HepG2 (cell line): ENCODE results near the gene HES2. TPM values are rescaled to one million over a fixed set of nuclear protein-coding genes. Genes with fewer than 3 reads are reported as not detected.

Experiments
- ELF3 ChIP-seq: IDR thresholded peaks from 2 replicates; pipeline ENCODE4 v1.6.1; 2016; ENCODE audit warnings: missing genetic modification reagents, missing compliant biosample characterization
- EZH2 ChIP-seq: conservative IDR thresholded peaks from 2 replicates; pipeline ENCODE4 v1.6.1; 2012; ENCODE audit warnings: mild to moderate bottlenecking, low read depth, low read length, moderate library complexity
- IKZF1 ChIP-seq: fragments of 450-650 bp; IDR thresholded peaks from 2 replicates; pipeline ENCODE4 v1.7.1; 2016
- JUN ChIP-seq: sonication (generic); formaldehyde crosslinking; IDR thresholded peaks from 2 replicates; pipeline ENCODE4 v1.4.0; 2020; ENCODE audit warnings: mild to moderate bottlenecking, missing genetic modification reagents
- MXD4 ChIP-seq: IDR thresholded peaks from 2 replicates; pipeline ENCODE4 v1.6.1; 2016; ENCODE audit warnings: mild to moderate bottlenecking, missing biosample characterization, missing genetic modification reagents
- RCOR2 ChIP-seq: IDR thresholded peaks from 2 replicates; pipeline ENCODE4 v1.6.1; 2016; ENCODE audit warnings: missing biosample characterization, missing genetic modification reagents
- ZNF552 ChIP-seq: sonication (generic); formaldehyde crosslinking; IDR thresholded peaks from 2 replicates; pipeline ENCODE4 v1.9.0; 2022; ENCODE audit warnings: missing genetic modification reagents, mild to moderate bottlenecking, borderline replicate concordance
- ZNF615 ChIP-seq: sonication (generic); formaldehyde crosslinking; IDR thresholded peaks from 2 replicates; pipeline ENCODE4 v1.5.0; 2020; ENCODE audit warnings: mild to moderate bottlenecking, missing genetic modification reagents, borderline replicate concordance
- ZSCAN9 ChIP-seq: IDR thresholded peaks from 2 replicates; pipeline ENCODE4 v1.6.1; 2016; ENCODE audit warnings: borderline replicate concordance
- polyA plus RNA-seq, 8 experiments: library from polyadenylated mRNA; depleted of rRNA in 3 of 8; stranded (reverse) in 7 of 8; unstranded in 1 of 8; fragments of >200 nt; fragmentation: Illumina TruSeq in 4 of 8; extraction: Trizol in 4 of 8; gene quantifications; 2 replicates each; pipeline versions ENCODE4 v1.2.1 to v1.2.3, GENCODE V29; 2011 to 2016; ENCODE audit warnings: low read depth in 4 of 8, missing spikeins in 1 of 8, mixed read lengths in 1 of 8; ENCODE audit not compliant: insufficient read depth in 1 of 8
- total RNA-seq, 5 experiments: library from RNA; depleted of rRNA; stranded (reverse); fragments of >200 nt; fragmentation: Illumina TruSeq; extraction: Trizol; gene quantifications; 2 replicates each; pipeline ENCODE4 v1.2.3, GENCODE V29; 2016; ENCODE audit warnings: low read depth in 1 of 5
- TF ChIP-seq, protein P1 (sequence below): sonication (generic); formaldehyde crosslinking; IDR thresholded peaks from 2 replicates; pipeline ENCODE4 v1.5.1; 2020; ENCODE audit warnings: mild to moderate bottlenecking, missing genetic modification reagents, borderline replicate concordance
- TF ChIP-seq, protein P2 (sequence below): sonication (generic); formaldehyde crosslinking; IDR thresholded peaks from 2 replicates; pipeline ENCODE4 v1.4.0; 2020; ENCODE audit warnings: missing genetic modification reagents
- TF ChIP-seq, protein P3 (sequence below): sonication (generic); formaldehyde crosslinking; IDR thresholded peaks from 2 replicates; pipeline ENCODE4 v1.4.0; 2020; ENCODE audit warnings: missing genetic modification reagents
- TF ChIP-seq, protein P4 (sequence below): IDR thresholded peaks from 2 replicates; pipeline ENCODE4 v1.6.1; 2016
- TF ChIP-seq, protein P5 (sequence below): sonication (generic); formaldehyde crosslinking; IDR thresholded peaks from 2 replicates; pipeline ENCODE4 v1.4.0; 2020; ENCODE audit warnings: missing genetic modification reagents
- TF ChIP-seq, protein P6 (sequence below): sonication (generic); formaldehyde crosslinking; IDR thresholded peaks from 2 replicates; pipeline ENCODE4 v1.8.1; 2023; ENCODE audit warnings: mild to moderate bottlenecking, missing genetic modification reagents
- TF ChIP-seq, protein P7 (sequence below): sonication (generic); formaldehyde crosslinking; IDR thresholded peaks from 2 replicates; pipeline ENCODE4 v1.5.1; 2020; ENCODE audit warnings: mild to moderate bottlenecking, missing genetic modification reagents, borderline replicate concordance

The HES2 gene
- total and polyA plus RNA-seq, 2 of the 13 experiments (the other 11 are each of a cell fraction or from before 2014, with no cell fraction given) = 0.11 to 0.17 TPM

DNA sequence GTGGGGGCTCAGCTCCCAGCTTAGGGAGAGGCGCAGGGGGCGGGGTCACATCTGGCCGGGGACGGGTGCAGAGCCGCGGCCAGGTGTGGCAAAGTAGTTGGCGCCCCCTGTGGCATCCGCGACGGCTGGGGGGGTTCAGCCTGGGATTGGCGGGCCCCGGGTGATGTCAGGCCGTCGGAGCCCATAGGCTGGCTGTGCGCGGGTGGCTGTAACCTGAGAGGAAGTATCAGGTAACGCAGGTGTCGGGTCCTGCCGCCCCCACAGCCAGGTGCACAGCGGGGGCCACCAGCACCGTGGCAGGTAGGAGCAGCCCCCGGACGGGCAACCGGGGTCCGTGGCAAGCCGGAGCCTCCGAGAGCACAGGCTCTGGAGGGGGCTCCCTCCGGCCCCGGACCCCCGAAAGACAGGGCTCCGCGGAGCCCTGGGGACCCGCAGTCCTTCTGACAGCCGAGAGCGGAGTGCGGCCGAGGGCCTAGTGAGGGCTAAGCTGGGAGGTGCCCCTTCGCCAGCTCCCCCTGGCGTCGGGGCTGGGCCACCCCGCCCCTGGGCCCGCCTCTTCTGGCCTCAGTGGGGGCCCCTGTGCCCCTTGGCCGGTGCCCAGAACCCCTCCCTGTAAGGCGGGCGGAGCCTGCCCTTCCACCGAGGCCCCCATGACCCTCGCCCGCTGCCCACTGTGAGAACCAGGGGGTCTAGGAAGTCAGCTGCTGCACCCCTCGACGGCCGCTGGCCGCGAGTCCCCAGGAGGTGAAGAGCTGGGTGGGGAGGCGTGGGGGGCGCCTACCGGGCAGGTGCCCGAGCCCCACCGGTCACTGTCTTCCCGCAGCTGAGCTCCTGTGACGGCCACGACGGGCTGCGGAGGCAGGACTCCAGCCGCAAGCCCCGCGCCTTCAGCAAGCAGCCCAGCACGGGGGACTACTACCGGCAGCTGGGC lies 28.4 kb upstream of the HES2 start (continued):
- TF ChIP-seq, protein P1, sequence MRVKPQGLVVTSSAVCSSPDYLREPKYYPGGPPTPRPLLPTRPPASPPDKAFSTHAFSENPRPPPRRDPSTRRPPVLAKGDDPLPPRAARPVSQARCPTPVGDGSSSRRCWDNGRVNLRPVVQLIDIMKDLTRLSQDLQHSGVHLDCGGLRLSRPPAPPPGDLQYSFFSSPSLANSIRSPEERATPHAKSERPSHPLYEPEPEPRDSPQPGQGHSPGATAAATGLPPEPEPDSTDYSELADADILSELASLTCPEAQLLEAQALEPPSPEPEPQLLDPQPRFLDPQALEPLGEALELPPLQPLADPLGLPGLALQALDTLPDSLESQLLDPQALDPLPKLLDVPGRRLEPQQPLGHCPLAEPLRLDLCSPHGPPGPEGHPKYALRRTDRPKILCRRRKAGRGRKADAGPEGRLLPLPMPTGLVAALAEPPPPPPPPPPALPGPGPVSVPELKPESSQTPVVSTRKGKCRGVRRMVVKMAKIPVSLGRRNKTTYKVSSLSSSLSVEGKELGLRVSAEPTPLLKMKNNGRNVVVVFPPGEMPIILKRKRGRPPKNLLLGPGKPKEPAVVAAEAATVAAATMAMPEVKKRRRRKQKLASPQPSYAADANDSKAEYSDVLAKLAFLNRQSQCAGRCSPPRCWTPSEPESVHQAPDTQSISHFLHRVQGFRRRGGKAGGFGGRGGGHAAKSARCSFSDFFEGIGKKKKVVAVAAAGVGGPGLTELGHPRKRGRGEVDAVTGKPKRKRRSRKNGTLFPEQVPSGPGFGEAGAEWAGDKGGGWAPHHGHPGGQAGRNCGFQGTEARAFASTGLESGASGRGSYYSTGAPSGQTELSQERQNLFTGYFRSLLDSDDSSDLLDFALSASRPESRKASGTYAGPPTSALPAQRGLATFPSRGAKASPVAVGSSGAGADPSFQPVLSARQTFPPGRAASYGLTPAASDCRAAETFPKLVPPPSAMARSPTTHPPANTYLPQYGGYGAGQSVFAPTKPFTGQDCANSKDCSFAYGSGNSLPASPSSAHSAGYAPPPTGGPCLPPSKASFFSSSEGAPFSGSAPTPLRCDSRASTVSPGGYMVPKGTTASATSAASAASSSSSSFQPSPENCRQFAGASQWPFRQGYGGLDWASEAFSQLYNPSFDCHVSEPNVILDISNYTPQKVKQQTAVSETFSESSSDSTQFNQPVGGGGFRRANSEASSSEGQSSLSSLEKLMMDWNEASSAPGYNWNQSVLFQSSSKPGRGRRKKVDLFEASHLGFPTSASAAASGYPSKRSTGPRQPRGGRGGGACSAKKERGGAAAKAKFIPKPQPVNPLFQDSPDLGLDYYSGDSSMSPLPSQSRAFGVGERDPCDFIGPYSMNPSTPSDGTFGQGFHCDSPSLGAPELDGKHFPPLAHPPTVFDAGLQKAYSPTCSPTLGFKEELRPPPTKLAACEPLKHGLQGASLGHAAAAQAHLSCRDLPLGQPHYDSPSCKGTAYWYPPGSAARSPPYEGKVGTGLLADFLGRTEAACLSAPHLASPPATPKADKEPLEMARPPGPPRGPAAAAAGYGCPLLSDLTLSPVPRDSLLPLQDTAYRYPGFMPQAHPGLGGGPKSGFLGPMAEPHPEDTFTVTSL (CRISPR knock-in tag) = no peak
- TF ChIP-seq MXD4 (CRISPR knock-in tag) (no peak; the same call in 1 of the 2 replicates), RCOR2 (CRISPR knock-in tag) (no peak), EZH2 (no peak), IKZF1 (no peak), ELF3 (CRISPR knock-in tag) (no peak), ZNF615 (CRISPR knock-in tag) (no peak), ZSCAN9 (CRISPR knock-in tag) (peak; percentile 55; the same call in 1 of the 2 replicates), JUN (CRISPR knock-in tag) (no peak), ZNF552 (CRISPR knock-in tag) (0 out of 2 replicates have a peak, but pooled peaks have one; percentile 54)
- TF ChIP-seq, protein P2, sequence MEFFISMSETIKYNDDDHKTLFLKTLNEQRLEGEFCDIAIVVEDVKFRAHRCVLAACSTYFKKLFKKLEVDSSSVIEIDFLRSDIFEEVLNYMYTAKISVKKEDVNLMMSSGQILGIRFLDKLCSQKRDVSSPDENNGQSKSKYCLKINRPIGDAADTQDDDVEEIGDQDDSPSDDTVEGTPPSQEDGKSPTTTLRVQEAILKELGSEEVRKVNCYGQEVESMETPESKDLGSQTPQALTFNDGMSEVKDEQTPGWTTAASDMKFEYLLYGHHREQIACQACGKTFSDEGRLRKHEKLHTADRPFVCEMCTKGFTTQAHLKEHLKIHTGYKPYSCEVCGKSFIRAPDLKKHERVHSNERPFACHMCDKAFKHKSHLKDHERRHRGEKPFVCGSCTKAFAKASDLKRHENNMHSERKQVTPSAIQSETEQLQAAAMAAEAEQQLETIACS (CRISPR knock-in tag) = no peak; the same call in 1 of the 2 replicates
- TF ChIP-seq, protein P3, sequence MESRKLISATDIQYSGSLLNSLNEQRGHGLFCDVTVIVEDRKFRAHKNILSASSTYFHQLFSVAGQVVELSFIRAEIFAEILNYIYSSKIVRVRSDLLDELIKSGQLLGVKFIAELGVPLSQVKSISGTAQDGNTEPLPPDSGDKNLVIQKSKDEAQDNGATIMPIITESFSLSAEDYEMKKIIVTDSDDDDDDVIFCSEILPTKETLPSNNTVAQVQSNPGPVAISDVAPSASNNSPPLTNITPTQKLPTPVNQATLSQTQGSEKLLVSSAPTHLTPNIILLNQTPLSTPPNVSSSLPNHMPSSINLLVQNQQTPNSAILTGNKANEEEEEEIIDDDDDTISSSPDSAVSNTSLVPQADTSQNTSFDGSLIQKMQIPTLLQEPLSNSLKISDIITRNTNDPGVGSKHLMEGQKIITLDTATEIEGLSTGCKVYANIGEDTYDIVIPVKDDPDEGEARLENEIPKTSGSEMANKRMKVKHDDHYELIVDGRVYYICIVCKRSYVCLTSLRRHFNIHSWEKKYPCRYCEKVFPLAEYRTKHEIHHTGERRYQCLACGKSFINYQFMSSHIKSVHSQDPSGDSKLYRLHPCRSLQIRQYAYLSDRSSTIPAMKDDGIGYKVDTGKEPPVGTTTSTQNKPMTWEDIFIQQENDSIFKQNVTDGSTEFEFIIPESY (CRISPR knock-in tag) = no peak
- TF ChIP-seq, protein P4, sequence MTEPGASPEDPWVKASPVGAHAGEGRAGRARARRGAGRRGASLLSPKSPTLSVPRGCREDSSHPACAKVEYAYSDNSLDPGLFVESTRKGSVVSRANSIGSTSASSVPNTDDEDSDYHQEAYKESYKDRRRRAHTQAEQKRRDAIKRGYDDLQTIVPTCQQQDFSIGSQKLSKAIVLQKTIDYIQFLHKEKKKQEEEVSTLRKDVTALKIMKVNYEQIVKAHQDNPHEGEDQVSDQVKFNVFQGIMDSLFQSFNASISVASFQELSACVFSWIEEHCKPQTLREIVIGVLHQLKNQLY (CRISPR knock-in tag) = no peak
- TF ChIP-seq, protein P5, sequence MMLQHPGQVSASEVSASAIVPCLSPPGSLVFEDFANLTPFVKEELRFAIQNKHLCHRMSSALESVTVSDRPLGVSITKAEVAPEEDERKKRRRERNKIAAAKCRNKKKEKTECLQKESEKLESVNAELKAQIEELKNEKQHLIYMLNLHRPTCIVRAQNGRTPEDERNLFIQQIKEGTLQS (CRISPR knock-in tag) = no peak
- TF ChIP-seq, protein P6, sequence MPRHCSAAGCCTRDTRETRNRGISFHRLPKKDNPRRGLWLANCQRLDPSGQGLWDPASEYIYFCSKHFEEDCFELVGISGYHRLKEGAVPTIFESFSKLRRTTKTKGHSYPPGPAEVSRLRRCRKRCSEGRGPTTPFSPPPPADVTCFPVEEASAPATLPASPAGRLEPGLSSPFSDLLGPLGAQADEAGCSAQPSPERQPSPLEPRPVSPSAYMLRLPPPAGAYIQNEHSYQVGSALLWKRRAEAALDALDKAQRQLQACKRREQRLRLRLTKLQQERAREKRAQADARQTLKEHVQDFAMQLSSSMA (CRISPR knock-in tag) = no peak
- TF ChIP-seq, protein P7, sequence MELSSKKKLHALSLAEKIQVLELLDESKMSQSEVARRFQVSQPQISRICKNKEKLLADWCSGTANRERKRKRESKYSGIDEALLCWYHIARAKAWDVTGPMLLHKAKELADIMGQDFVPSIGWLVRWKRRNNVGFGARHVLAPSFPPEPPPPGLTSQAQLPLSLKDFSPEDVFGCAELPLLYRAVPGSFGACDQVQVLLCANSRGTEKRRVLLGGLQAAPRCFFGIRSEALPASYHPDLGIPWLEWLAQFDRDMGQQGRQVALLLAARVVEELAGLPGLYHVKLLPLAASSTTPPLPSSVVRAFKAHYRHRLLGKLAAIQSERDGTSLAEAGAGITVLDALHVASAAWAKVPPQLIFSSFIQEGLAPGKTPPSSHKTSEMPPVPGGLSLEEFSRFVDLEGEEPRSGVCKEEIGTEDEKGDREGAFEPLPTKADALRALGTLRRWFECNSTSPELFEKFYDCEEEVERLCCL (CRISPR knock-in tag) = no peak
